ENCODE measurements around the gene KIFBP.

GRCh38 chr10:69005704-69006485, 17.3 kb downstream of the KIFBP start:
- TF ChIP-seq PHB2 (IDR thresholded peaks at IDR 0.05; ENCODE audit: partially characterized antibody), result no peak
- no peak for TF ChIP-seq CAMTA2 (CRISPR knock-in tag; IDR thresholded peaks at IDR 0.05; ENCODE audit: borderline replicate concordance)
- no peak for TF ChIP-seq JUND (CRISPR knock-in tag; IDR thresholded peaks at IDR 0.05)
- TF ChIP-seq MTF1 (CRISPR knock-in tag; IDR thresholded peaks at IDR 0.05), result no peak
- no peak for TF ChIP-seq JUNB (CRISPR knock-in tag; IDR thresholded peaks at IDR 0.05; ENCODE audit: borderline replicate concordance)
- TF ChIP-seq RAD21 (CRISPR knock-in tag; IDR thresholded peaks at IDR 0.05), result no peak
- TF ChIP-seq TOPORS (CRISPR knock-in tag; IDR thresholded peaks at IDR 0.05), result no peak
- TF ChIP-seq POLR2A (IDR thresholded peaks at IDR 0.05; ENCODE audit: insufficient read depth in 1 of 2, low read depth in 2 of 2, low read length in 2 of 2), result no peak
- TF ChIP-seq GABPA (IDR thresholded peaks at IDR 0.05; ENCODE audit: low read depth, low read length), result no peak
- TF ChIP-seq GABPA (CRISPR knock-in tag; IDR thresholded peaks at IDR 0.05; ENCODE audit: low read depth), result no peak
- no peak for TF ChIP-seq ZNF777 (CRISPR knock-in tag; IDR thresholded peaks at IDR 0.05)
- TF ChIP-seq IKZF5 (CRISPR knock-in tag; IDR thresholded peaks at IDR 0.05), result no peak
